ENCODE measurements around the gene IL34. TPM values are rescaled to one million over a fixed set of nuclear protein-coding genes. Genes with fewer than 3 reads are reported as not detected.

Gene IL34
- total and polyA plus RNA-seq, 2 of the 13 experiments (the other 11 are each of a cell fraction or from before 2014, with no cell fraction given) = 1.2 to 1.3 TPM

- TF ChIP-seq ZNF644 (CRISPR knock-in tag; IDR thresholded peaks at IDR 0.05; ENCODE audit: low read depth) = no peak
- no peak for TF ChIP-seq KDM4B (CRISPR knock-in tag; IDR thresholded peaks at IDR 0.05)
- TF ChIP-seq KDM3A (CRISPR knock-in tag; IDR thresholded peaks at IDR 0.05; ENCODE audit: low read depth) = 0 out of 2 replicates have a peak, but pooled peaks have one; percentile 9
- TF ChIP-seq ZSCAN25 (CRISPR knock-in tag; IDR thresholded peaks at IDR 0.05) = no peak
- no peak for TF ChIP-seq TFDP1 (CRISPR knock-in tag; IDR thresholded peaks at IDR 0.05; ENCODE audit: borderline replicate concordance)
- no peak for TF ChIP-seq IRF2 (CRISPR knock-in tag; IDR thresholded peaks at IDR 0.05)
- no peak for TF ChIP-seq ZNF101 (CRISPR knock-in tag; IDR thresholded peaks at IDR 0.05; ENCODE audit: borderline replicate concordance, low read depth)
- no peak for TF ChIP-seq ZNF839 (CRISPR knock-in tag; IDR thresholded peaks at IDR 0.05; ENCODE audit: borderline replicate concordance)
- TF ChIP-seq MBD4 (IDR thresholded peaks at IDR 0.05; ENCODE audit: borderline replicate concordance, low read length) = no peak
- TF ChIP-seq ZNF142 (CRISPR knock-in tag; IDR thresholded peaks at IDR 0.05) = no peak
- no peak for TF ChIP-seq POGZ (CRISPR knock-in tag; IDR thresholded peaks at IDR 0.05)
- TF ChIP-seq ZNF44 (CRISPR knock-in tag; IDR thresholded peaks at IDR 0.05) = no peak
- TF ChIP-seq ZBTB26 (CRISPR knock-in tag; IDR thresholded peaks at IDR 0.05; ENCODE audit: borderline replicate concordance) = no peak
- TF ChIP-seq SNAPC5 (CRISPR knock-in tag; IDR thresholded peaks at IDR 0.05; ENCODE audit: borderline replicate concordance) = 0 out of 2 replicates have a peak, but pooled peaks have one; percentile 13
- TF ChIP-seq ZBTB44 (CRISPR knock-in tag; IDR thresholded peaks at IDR 0.05) = no peak
- no peak for TF ChIP-seq SP1 (IDR thresholded peaks at IDR 0.05)
- TF ChIP-seq SP1 (CRISPR knock-in tag; IDR thresholded peaks at IDR 0.05) = no peak
- no peak for TF ChIP-seq THYN1 (CRISPR knock-in tag; IDR thresholded peaks at IDR 0.05; ENCODE audit: borderline replicate concordance, low read depth)
- TF ChIP-seq KAT7 (CRISPR knock-in tag; IDR thresholded peaks at IDR 0.05; ENCODE audit: borderline replicate concordance) = no peak
- TF ChIP-seq ZNF451 (CRISPR knock-in tag; IDR thresholded peaks at IDR 0.05) = no peak
Measured at GRCh38 chr16:70684146-70685060, 38.0 kb downstream of the IL34 start (continued).
